C1 segment of cervical spinal cord (tissue), 14 donors: ENCODE data around the gene RCOR1.
"Not testable (repeated sequence)": the region's sequence is repeated elsewhere in the genome, so short reads cannot be mapped to it uniquely, and the experiment has no call there.

Source experiments
- DNase-seq, 14 donors: peaks; one replicate each; lab custom pipeline; 2025; lab: John Stamatoyannopoulos, UW

The RCOR1 gene

DNA sequence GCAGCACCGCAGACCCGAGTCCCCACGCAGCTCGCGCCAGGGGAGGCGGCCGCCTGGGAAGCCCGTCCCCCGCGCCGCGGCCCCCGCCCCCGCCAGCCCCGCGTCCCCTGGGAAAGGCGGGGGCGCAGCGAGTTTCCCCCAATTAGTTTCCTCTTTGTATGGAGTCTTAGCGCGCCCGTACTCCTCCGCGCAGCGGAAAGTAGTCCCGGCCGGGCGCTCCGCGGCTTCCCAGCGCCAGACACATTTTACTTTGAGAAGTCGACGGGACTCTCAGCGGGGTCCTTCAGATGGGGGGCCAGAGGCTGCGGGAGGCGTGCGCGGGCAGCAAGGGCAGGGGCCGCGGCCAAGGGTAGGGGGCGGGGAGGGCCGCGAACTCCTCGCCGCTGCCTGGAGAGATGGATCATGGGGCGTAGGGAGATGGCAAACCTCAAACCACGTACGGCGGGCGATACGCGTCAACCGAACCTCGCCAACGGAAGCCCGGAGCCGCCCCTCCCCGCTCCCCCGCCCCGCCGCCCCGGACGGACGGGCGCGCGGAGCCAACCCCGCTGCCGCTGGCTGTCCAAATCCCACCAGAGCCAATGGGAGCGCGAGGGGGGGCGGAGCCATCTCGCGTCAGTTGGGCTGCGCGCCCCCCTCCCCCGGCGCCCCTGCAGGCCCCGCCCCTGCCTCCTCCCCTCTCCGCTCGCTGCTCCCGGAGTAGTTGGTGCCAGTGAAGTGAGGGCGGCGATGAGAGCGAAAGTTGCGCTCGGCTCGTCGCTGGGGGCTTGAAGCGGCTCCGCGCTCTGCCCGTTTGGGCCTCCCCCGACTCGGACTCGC is at the start of gene RCOR1:
TSS of gene RCOR1 (plus strand) at position 706 of the 819 bp plus-strand sequence. CDS start 238 bp downstream, outside the sequence.
- DNase-seq = peak; percentile 73 to 99 (median 96)

DNA sequence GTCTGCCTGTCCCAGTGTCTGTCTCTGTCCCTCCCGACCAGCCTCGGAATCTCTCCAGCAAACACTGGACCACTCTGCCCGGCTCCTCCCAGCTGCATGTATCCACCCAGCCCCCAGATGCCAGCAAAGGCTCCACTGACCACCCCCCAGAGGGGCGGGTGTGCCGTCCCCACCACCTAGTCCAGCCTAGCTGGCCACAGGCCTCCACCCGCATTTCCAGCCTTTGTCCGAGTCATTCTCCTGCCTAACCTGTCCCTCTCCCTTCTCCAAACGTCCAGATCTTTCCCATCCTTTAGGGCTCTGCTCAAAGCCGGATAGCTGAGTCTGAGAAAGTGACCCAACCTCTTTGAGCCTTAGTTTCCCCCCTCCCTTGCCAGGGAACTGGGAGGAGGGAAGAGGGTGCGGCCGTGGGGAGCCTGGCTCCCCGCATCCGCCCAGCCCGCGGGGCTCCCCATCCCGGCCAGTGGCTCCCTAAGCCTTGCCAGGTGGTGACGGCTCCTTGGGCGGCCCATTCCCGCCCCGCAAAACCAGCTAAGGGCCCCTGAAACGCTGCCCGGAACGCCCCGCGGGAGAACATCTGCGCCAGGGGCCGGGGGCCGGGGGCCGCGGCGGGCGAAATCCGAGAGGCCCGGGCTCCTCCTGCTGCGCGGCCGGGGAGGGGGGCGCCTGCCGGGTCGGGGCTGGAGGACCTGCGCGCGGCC is 48.3 kb upstream of the RCOR1 start:
- no peak for DNase-seq

GRCh38 chr14:102544747-102545460 is 47.5 kb upstream of the RCOR1 start:
- DNase-seq = no peak

GRCh38 chr14:102545461-102546265 is 46.8 kb upstream of the RCOR1 start:
- DNase-seq = no peak

DNA sequence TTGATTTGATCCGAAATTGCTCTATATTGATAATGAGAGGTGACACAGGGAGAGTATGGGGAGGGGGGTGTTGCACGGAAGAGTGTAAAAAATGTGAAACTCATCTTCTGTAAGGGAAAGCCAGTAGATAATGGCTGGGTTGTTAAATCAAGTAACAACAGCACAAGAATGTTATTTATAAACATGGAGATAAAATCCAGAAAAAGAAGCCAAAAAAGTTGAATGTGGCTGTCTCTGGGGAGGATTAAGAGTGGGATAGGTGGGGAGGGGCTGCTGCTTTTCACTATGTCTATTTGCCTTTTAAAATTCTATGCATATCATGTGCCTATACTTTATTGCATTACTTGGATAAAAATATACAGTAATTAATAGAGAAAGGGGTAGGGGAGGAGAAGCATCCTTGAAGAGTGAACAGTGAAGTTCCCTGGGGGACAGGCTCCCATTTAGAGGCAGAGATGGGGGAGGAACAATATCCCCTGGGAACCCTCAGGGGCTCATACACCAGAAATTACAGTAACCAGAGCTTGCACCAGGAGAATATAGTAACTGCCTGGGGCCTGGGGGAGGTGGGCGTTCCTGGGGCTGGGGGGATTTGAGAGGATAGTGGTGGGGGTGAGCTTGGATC is 43.7 kb upstream of the RCOR1 start:
- DNase-seq = no peak

DNA sequence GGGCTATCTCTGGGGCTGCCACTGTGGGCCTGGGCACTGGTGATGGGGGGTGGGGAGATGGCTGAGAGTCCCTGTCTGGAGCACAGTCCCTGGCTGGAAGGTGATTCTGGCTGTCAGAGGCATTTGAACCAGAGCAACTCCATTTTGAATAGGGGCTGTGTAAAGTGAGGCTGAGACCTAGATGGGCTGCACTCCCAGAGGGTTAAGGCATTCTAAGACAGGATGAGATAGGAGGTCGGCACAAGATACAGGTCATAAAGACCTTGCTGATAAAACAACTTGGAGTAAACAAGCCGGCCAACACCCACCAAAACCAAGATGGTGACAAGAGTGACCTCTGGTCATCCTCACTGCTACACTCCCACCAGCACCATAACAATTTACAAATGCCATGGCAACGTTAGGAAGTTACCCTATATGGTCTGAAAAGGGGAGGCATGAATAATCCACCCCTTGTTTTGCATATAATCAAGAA is 41.5 kb upstream of the RCOR1 start:
- DNase-seq = not testable (repeated sequence)

- no peak for DNase-seq
Measured at GRCh38 chr14:102551995-102552705, 40.3 kb upstream of the RCOR1 start.

DNA sequence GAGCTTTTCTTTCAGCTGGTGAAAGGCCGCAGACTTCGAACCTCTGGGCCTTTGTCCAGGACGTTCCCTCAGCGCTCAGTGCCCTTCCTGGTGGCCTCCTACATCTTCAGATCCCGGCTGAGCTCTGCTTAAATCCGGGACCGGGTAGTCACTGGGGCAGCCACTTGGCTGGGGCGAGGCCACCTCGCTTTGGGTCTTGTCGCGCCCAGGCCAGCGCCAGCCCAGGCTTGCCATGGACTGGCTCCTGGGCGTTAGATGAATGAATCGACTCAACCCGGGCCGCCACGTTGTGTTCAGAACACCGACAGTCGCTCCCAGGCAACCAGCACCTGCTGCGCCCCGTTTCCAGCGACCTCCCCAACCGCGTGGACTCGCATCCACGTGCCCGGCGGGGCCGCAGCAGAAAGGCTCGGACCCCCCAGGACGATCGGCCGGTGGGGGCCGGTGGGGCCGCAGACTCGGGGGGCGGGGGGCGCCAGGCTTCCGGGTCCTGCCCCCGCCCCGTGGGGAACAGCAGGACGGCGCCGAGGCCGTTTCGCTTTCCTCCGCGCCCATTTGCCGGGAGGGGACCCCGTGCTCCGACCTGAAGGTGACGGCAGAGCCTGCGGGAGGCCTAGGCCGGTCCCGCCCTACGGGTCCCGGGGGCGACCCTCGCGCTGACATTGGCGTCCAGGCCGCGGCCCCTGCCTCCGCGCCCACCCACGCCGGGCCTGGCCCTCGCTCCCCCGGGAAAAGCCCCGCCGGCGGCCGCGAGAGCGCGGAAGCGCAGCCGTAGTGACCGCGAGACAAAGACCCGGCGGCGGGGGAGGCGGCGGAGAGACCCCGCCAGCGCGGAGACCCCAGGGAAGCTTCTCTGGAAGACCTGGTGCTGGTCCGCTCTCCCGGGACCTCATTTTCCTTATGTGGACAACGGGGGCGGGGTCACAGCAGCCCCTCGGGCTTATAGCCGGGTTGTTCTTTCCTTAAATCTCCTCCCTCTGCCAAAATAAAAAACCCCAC is 37.3 kb upstream of the RCOR1 start:
- DNase-seq = peak in 2 of 14 donors; percentile 5 to 12

DNA sequence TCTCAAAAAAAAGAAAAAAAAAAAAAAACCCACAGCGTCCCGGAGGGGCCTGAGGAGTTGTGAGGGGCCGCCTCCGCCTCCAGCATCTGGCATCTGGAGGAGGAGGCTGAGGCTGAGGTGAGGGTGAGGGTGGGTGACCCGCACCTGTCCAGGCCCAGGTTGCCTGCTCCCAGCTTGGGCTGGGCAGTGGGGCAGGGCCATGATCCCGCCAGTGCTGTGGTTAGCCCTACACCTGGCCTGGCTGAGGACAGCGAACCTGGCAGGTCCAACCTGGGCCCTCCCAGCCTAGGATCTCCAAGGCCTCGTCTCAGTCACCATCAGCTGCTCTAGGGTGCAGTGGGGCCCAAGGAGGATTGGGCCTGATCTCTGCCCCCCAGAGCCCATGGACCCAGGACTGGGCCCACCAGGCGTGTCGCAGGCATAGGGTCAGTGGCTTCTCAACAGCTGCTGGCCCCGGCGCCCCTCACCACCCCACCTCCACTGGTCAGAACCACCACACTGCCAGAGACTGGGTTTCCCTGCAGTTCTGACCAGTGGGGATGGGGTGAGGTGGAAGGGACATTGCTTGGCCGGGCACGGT is 36.3 kb upstream of the RCOR1 start:
- no peak for DNase-seq

- no peak for DNase-seq
Measured at GRCh38 chr14:102557434-102558226, 34.8 kb upstream of the RCOR1 start.

DNA sequence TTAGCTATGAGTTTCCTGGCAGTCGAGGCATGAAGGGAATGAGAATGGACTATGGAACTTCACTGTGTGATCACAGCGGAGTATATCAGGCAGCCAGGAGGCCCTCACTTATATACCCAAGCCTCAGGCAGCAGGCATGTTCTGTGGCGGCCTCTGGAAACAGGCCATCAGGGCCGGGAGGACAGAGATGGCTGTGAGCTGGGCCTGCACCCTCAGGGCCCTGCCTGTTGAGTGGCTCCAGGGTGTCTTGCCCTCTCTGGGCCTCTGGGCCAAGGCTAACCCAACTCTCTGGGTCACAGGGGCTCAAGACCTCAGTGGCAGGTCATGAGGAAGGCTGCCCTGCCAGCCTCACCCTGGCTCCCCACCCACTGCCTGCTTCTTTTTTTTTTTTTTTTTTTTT is 33.9 kb upstream of the RCOR1 start:
- no peak for DNase-seq

GRCh38 chr14:102560458-102561261 is 31.8 kb upstream of the RCOR1 start:
- no peak for DNase-seq

- peak in 3 of 14 donors; percentile 2 to 11 (median 6) for DNase-seq
Measured at GRCh38 chr14:102565331-102565887, 27.0 kb upstream of the RCOR1 start.

DNA sequence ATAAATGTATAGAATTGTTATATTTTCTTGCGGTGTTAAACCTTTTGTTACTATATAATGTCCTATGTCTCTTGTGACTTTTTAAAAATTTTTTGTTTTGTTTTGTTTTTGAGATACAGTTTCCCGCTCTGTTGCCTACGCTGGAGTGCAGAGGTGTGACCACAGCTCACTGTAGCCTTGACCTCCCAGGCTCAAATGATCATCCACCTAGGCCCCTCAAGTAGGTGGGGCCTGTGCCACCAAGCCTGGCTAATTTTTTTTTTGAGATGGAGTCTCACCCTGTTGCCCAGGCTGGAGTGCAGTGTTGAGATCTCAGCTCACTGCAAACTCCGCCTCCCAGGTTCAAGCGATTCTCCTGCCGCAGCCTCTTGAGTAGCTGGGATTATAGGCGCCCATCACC is 26.5 kb upstream of the RCOR1 start:
- no peak for DNase-seq

GRCh38 chr14:102568115-102568614 is 24.3 kb upstream of the RCOR1 start:
- DNase-seq = no peak

- DNase-seq = no peak
Measured at GRCh38 chr14:102570334-102570995, 22.0 kb upstream of the RCOR1 start.
